GM18873 (cell line): ENCODE data around the gene PTPN1.

Source experiments
- ATAC-seq: cut with Tn5 transposase; IDR thresholded peaks from one replicate; pipeline ENCODE4 v1.9.1; 2021; ENCODE audit warnings: mild to moderate bottlenecking, moderate library complexity, moderate number of reproducible peaks; ENCODE audit not compliant: unreplicated experiment, low FRiP score

The PTPN1 gene

DNA sequence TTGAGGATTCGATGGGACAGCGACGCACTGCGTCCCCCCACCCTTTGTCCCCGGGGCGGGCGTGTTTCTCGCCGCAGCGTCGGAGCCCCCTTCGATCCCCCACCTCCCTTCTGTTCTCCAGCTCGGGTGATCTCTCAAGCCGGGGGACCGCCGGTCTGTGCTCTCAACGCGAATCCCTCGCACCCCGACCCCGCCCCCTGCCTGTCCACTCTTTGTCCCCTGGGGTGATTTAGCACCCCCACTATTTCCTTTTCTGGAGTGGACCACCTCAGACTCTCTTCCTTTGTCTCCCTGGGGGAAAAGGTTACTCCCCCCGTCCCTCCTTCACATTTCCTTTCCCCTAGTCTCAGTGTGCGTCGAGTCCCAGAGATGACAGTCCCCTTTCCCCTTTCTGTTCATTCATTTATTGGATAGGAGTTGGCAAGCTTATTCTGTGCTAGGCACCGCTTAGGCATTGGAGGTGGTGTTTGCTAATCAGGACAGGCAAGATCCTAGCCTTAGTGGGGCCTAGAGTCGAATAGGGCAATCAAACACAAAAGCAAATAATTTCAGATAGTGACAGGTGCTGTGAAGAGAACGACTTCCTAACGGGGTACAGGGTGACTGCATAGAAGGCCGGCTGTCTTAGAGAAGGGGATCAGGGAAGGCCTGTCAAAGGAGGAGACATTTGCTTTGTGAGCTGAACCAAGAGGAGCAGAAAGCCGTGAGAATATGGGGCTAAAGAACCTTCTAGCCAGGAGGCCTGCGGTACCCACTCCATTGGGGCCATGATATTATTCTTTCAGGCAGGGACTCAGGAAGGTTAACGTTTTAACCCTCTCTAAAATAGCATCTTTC lies 741 bp downstream of the PTPN1 start:
- no peak for ATAC-seq

DNA sequence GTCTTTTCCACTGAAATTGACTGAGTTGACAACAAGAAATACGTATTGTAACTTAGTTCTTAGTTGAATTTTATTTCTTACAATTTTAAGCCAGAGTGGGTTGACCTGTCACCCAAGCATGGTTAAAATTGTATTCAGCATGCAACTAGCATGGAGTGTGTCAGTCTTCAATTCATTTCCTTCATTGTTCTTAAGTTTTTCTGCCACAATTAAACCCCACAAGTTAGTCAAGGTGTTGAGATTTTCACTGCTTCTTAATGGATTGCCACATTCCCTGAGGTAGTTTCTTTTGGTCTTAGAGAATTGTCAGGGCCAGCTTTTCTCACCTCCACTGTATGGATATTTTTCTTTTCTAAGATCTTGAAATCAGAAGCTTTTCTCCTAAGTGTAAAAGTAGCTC lies 2.1 kb downstream of the PTPN1 start:
- no peak for ATAC-seq

DNA sequence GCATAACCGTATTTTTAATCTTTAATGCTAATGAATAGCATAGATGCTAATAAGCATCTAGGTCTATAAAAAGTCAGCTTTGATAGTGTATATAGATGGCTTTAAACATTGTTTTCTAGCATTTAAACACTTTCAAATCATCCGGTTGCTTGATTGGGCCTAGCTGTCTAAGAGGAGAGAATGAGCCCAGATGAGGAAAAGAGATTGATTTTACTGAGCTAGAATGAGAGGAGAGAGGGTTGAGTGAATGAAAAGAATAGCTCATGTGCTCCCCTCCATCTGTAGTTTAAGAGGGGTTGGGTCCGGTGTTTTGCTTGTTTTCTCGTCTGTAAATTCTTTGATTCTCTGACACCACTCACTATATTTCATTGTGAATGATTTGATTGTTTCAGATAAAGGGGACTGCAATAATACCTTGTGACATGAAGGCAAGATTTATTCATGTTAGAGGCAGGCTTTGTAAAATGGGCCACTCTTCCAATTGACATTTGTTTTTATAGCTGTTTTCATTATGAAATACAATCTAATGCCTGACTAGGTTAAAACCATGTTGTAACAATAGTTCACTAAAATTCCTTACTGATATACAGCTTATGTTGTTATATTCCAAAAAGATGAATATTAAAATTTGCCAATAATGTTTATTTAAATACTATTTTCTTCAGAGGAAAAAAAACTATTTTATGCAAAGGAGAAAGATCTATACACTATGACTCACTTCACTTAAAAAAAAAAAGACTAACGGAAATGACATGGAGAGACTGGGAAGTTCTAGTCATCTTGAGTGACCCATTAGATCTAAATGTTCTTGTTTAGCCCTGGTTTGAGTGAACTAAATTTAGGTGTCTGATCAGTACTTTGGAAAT lies 3.2 kb downstream of the PTPN1 start:
- no peak for ATAC-seq

DNA sequence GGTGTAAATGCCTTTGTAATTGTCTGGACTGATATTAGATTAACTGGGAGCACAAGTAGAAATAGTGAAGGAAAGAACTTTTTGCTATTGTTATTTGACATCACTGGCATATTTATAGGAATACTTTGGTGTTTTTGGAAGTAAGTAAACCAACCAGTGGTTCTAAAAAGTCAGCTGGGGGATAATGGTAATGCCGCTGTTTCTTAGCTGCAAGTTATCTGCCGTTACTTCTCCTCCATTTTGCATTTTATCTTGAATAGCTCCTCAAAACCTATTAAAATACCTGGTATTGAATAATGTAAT lies 3.8 kb downstream of the PTPN1 start:
- ATAC-seq = no peak

DNA sequence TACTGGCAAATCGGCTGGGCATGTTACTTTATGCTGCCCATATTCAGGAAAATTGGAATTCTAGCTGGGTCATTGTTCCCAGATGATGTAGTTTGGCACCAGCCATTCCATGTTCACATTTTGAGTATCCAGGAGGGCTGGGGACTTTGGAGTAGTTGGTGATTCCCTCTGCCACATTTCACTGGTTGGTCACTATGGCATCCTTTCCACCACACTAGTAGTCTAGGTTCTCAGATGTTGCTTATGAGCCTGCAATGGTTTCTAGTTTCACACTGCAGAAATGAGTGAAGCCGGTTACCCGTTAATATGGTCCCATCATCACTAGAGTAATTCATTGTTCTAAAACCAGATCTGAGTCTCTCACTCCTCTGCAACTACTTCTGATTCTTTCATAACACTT lies 4.6 kb downstream of the PTPN1 start:
- ATAC-seq = no peak

DNA sequence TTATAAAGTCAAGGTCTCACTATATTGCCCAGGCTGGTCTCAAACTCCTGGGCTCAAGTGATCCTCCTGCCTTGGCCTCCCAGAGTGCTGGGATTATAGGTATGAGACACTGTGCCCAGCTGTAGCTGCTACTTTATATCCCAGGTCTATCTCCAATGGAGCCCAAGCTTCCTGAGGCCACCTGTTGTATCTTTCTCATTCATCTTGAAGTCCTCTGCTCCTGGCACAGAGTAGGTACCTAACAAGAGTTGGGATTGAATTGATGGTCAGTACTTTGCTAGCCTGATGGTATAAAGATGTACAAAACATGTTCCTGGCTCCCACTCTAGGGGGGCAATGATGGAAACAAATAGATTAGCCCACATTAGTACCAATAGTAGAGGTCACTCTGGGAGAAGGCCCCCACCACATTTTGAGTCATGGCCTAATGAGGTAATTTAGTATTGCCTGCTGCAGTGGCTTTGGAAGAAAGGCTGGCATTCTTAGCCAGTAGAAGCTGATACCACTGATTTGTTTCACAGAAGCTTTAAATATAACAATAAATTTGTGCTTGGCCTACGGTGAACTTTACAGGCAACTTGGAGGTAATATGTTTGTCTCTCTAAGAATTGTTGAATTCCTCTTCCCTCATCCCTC lies 5.4 kb downstream of the PTPN1 start:
- ATAC-seq = no peak

DNA sequence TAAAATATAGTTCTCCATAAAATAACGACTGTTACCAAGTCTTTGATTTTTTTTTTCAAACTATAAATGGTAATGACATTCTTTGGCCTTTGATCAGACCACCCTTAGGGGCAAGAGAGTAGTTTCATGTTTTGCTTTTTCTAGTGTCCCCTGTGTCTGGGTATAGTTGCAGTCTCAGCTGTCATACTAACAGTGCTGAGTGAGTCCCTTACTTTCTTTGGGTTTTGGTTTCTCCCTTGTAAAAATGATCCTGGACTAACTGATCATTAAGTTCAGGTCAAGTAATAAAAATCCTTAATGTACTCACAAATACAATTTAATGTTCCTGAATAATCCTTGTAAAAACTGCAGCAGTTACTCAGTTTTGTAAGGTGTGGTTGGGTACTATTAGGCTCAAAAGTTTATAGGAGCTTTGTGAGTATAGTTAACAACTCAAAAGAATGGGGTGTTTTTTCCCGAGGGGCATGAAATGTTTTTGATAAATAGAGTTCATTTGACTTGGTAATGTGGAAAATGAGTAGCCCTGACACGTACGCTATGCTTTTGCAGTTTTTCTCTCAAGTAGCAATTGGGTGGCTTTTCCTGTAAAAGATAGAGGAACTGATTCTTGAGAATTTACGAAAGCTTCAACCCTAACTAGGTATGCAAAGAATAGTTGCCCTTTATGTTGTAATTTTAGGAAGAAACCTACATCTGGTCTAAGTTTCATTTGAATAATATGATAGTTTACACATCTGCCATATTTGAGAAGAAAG lies 6.2 kb downstream of the PTPN1 start:
- ATAC-seq = peak; percentile 40

DNA sequence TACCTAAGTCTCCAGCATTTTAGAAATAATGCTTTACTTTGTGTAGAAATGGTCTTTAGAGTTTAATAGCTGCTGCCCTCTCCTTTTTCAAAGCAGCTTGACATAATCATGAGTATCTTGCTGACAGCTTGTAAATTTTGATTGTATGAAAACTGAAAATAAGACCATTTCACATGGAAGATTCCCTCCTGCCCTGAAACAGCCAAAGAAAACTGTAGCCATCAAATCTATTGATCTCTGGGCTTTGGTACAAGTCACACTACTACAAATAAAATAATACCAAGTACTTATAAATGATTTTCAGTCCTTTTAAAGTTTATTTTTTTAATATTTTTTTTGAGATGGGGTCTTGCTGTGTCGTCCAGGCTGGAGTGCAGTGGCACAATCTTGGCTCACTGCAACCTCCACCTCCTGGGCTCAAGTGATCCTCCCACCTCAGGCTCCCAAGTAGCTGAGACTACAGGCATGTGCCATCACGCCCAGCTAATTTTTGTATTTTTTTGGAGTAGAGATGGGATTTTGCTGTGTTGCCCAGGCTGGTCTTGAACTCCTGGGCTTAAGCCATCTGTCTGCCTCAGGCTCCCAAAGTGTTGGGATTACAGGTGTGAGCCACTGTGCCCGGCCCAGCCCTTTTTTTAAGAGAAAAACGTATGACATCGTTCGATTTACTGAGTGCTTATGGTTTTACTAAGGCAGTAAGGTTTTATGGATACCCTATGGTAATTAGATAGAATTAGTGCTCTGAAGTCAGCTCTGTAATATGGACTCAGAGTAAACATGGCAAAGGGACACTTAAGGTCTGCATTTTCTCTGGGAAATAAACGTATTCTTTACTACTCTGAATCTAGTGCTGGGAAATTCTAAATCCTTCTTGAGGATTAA lies 7.0 kb downstream of the PTPN1 start:
- ATAC-seq = no peak

DNA sequence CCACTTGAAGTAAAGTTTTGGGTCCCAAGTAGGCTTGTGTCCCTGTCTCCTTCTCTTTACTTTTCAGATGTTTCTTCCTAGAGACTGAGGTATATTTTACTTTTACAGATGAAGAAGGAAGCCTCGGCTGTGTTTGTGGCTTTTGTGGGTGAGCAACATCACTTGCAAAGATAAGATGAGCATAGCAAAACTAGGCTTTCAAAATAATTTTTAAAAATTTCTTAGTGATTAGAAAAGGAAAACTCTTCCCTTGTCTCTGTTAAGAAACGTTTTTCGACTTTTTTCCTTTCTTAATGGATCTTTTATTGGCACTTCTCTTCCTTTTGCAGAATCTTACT lies 7.6 kb downstream of the PTPN1 start:
- no peak for ATAC-seq

DNA sequence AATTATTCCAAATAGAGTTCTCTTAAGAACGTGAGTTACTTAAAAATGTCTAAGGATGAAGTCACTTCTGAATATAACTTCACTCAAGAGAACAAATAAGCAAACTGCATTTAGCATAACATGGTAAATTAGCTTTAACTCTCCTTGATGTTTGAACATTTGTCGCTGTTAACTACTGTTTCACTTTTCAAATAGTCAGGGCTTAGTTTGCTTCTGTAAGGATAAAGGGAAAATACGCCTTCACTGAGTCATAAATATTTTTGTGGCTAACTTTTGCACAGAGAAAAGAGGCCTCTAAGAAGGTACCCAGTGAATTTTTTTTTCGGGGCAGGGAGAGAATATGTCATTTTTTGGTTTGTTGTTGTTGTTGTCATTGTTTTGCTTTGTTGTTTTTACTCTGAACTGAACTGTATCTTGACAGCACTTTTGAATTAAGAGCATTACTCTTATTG lies 8.1 kb downstream of the PTPN1 start:
- ATAC-seq = no peak

DNA sequence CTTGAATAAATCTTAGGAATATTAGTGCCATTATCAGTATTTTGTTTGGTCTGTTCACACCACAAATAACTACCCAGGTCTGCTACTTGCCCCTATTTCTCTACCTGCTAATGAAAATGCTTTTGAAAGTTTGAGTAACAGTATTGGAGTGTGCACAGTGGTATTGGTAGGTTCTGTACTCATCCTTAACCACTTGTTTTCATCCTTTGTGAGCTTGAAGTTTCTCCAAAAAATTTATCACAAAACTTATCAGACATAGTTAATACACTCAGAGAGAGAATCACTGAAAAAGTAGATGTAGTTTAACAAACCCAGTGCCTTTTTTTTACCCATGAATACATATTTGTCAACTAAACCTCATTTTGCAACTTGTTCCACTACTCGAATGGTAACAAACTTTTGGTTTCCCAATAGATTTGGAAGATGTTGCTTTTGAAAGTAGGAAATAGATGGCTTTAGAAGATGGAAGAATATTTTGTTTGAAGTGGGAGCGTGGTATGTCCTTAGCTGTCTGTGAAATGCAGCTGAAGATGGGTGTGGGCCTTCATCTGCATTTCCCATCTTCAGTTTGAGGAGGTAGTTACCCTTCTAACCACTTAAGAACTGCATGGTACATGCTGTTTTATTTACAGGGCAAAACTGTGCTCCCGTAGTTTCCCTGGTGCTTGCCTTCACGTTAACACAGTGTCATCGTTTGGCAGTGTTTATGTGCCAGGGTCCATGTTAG lies 9.0 kb downstream of the PTPN1 start:
- ATAC-seq = no peak

DNA sequence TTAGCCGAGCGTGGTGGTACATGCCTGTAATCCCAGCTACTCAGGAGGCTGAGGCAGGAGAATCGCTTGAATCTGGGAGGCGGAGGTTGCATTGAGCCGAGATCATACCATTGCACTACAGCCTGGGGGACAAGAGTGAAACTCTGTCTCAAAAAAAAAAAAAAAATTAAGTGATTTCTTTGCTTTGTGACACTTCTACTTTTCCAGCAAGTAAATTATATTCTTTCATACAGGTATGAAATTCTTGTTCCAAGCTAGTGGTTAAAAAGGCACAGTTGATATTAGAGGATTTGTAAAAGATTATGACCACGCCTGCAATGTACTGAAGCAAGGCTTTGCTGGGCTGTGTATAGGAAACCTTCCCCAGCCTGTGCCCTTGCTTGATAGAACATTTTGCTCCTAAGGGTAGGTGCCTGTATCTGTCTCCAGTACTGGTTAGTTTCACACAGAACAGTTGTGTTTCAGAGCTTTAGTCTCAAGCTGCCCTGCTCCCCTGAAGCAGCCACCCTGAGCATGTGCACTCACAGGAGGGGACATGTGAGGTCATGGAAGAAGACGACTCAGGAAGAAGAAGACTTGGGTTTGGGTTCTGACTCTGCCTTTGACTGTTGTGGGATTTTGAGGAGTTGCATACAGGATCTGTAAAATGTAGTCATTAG lies 10.2 kb downstream of the PTPN1 start:
- no peak for ATAC-seq

DNA sequence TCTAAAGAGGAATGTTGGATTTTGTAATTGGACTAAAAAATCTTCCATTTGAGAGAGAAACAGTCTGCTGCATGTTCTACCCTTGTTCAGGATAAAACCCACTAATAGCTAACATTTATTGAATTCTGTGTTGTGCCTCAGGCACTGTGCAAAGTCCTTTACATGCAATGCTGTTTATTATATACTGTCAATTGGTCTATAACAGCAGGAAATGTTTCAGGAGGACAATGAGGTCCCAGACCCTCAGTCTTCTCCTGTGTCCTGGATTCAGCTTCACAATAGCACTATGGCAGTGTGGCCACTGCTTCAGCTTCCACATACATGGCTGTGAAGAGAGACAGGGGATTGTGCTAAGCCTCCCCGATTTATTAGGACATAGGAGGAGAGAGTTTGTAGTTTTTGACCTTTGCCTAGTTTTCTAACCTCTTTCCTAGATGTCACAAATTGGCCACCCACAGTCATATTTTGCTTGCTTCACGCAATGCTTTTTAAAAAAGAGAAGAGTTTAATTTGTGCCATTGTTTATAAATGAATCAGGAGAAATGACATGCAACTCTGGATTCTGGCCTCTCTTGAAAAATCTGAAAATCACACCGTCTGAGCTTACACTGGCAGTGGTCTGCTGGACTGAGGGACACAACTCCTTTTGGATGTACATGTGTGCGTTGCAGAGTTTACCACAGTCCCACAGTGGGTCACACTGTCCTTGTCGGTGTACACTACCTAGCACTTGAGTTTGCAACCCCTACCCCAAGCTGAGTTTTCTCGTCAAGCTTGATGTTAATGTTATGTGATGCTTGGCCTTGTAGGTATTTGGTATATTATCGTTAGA lies 11.3 kb downstream of the PTPN1 start:
- ATAC-seq = no peak

DNA sequence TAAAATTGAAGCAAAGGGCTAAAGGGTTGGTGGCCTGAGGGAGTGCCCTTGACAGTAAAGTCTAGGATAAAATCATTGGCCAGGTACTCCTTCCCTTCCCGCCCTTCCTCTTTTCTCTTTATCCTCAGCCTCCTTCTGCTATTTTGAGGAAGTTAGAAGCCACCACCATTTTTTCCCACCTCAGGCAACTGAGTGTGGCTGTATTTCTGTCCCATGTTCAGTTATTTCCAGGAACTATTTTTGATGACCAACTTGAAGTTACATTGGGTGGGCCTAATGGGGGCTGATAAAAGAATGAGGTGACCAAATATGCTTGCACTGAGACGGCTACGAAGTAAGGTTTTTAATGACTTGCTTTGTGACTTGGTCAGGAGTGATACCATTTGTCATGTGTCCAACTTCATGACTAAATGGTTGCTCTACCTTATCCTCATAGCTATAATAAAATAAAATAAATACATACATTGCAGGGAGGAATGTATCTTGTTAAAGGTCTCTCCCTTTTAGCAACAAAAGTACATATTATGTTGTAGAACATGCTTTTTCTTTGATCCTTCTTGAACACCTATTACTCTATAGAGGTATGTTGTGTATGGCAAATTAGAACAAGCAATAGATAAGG lies 12.0 kb downstream of the PTPN1 start:
- no peak for ATAC-seq

DNA sequence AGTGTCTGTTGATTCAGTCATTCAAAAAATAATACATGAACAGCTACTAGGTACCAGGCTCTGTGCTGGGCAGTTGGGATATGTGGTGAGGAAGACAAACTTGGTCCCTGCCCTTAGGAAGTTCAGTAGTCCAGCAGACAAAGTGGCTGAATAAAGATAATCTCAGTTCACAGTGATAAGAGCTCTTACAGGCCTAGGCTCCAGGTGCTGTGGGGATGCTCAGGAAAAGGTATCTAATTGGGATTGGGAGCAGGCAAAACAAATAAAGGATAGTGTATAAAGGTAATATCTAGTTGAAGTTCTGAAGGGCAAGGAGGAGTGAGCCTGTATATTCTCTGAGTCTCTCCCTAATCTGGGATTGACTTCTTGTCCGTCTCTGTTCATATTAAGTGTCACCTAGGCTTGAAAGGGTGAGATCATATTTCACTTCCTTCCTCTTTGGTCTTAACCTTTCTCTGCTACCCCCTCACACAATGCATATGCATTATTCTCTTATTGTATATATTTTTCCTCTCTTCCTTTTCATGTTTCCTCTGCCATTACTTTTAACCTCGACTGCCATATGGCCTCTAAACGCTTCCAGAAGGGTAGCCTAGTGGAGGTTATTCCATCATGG lies 13.5 kb downstream of the PTPN1 start:
- ATAC-seq = no peak

DNA sequence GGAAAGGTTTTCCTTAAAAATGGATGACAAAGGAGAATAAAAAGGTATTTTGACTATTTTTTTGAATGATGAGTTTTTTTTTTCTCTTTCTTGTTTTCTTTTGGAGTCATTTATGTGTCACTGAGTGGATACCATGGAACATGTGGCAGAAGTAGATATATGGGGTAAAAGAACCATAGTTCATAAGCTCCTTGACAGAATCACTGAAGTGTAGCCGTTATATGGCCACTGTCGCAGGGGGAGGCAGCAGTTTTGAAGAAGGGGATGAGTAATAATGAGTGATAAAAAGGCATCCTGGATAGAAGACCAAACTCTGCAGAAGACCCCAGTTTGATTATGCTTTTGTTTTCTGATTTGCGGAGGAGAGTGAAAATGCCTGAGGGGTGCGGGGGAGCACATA lies 15.5 kb downstream of the PTPN1 start:
- no peak for ATAC-seq

DNA sequence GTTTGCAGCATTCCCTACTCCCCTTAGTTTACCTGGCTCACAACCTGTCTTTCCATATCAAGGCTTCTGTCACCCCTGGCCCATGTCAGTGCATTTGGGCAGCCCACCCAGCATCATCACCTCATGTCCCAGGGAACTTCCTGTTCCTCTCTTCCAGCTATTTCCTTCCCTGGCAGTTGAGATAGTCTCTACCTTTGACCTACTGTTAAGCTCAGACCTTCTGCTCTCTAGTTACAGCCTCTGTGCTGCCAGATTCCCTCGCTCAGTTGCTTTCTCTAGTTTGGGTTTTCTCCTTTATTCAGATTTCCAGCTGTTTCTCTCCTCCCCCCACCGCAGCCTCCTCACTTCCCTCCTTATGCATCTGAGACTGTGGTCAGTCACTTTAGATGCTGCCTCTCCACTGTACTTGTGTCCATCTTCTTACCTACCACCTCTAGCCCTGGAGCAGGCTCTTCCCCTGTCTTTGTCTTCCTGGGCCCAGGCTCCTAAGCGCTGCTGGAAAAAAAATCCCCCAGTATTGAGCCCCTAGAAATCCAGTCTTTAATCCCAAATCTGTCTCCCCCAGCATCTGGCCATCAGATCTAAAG lies 16.3 kb downstream of the PTPN1 start:
- no peak for ATAC-seq
